ENCODE data around the gene MINDY1. TPM values are rescaled to one million over a fixed set of nuclear protein-coding genes. Genes with fewer than 3 reads are reported as not detected.

MINDY1 gene
- total and polyA plus RNA-seq, 11 donors, result 18.5 to 98.4 (median 54.0) TPM

GRCh38 chr1:150954708-150955107 lies 52.0 kb downstream of the MINDY1 start:
- Histone ChIP-seq H3K27me3 (no peaks in the 10 kb centered on the region), H3K27ac (no peak overlapping the region), H3K36me3 (peaks cover 3 to 100% (median 99%) of the 10 kb centered on the region in 9 donors), H3K4me3 (no peak overlapping the region), H3K4me1 (no peaks in the 10 kb centered on the region), H3K9me3 (no peaks in the 10 kb centered on the region)
- DNase-seq (no peak), ATAC-seq (no peak)
- 92 to 94% (median 93%) methylated on average over 3 of the region's 3 CpGs for WGBS, 4 donors
- TF ChIP-seq, protein P1, sequence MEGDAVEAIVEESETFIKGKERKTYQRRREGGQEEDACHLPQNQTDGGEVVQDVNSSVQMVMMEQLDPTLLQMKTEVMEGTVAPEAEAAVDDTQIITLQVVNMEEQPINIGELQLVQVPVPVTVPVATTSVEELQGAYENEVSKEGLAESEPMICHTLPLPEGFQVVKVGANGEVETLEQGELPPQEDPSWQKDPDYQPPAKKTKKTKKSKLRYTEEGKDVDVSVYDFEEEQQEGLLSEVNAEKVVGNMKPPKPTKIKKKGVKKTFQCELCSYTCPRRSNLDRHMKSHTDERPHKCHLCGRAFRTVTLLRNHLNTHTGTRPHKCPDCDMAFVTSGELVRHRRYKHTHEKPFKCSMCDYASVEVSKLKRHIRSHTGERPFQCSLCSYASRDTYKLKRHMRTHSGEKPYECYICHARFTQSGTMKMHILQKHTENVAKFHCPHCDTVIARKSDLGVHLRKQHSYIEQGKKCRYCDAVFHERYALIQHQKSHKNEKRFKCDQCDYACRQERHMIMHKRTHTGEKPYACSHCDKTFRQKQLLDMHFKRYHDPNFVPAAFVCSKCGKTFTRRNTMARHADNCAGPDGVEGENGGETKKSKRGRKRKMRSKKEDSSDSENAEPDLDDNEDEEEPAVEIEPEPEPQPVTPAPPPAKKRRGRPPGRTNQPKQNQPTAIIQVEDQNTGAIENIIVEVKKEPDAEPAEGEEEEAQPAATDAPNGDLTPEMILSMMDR (IDR thresholded peaks at IDR 0.05), result no peak
- TF ChIP-seq POLR2A (IDR thresholded peaks at IDR 0.05), result no peak
- intact Hi-C loops (cut with DNase I), result no loop called here

Other genes with a start within 250 kb of the MINDY1 start
- gene CTSS, start 241.1 kb downstream of the MINDY1 start, total RNA-seq, result 100 to 1,000 TPM in 2 of 9 donors, 10 to 100 TPM in 5, 1 to 10 TPM in 2; 5.8 to 306 (median 16.9) TPM
- 10 to 100 TPM in 1 of 2 donors, 1 to 10 TPM in 1; 3.9 to 10.2 TPM for gene CTSS, start 241.1 kb downstream of the MINDY1 start, polyA plus RNA-seq
- gene CTSK, start 198.6 kb downstream of the MINDY1 start, total RNA-seq, result 10 to 100 TPM in 2 of 9 donors, 1 to 10 TPM in 7; 2.1 to 17.9 (median 6.1) TPM
- 1 to 10 TPM; 2.1 to 2.4 TPM for gene CTSK, start 198.6 kb downstream of the MINDY1 start, polyA plus RNA-seq
- gene ARNT, start 130.3 kb downstream of the MINDY1 start, total RNA-seq, result 10 to 100 TPM; 22.2 to 45.0 (median 32.0) TPM
- 10 to 100 TPM; 10.3 to 18.2 TPM for gene ARNT, start 130.3 kb downstream of the MINDY1 start, polyA plus RNA-seq
- gene CTXND2, start 119.8 kb downstream of the MINDY1 start, total RNA-seq, result not detected
- gene CTXND2, start 119.8 kb downstream of the MINDY1 start, polyA plus RNA-seq, result not detected
- gene SETDB1, start 80.5 kb downstream of the MINDY1 start, total RNA-seq, result 10 to 100 TPM; 12.5 to 28.0 (median 17.5) TPM
- gene SETDB1, start 80.5 kb downstream of the MINDY1 start, polyA plus RNA-seq, result 10 to 100 TPM; 12.7 to 12.9 TPM
- 100 to 1,000 TPM in 2 of 9 donors, 10 to 100 TPM in 7; 51.7 to 113 (median 76.1) TPM for gene CERS2, start 32.1 kb downstream of the MINDY1 start, total RNA-seq
- 10 to 100 TPM; 72.0 to 94.1 TPM for gene CERS2, start 32.1 kb downstream of the MINDY1 start, polyA plus RNA-seq
- gene ANXA9, start 24.6 kb downstream of the MINDY1 start, total RNA-seq, result 1 to 10 TPM in 1 of 9 donors, under 1 TPM in 3, not detected in 5; 0.12 to 2.0 (median 0.35) TPM
- gene ANXA9, start 24.6 kb downstream of the MINDY1 start, polyA plus RNA-seq, result under 1 TPM in 1 of 2 donors, not detected in 1; 0.19 TPM
- 10 to 100 TPM; 32.5 to 65.3 (median 42.0) TPM for gene PRUNE1, start 1.5 kb upstream of the MINDY1 start, total RNA-seq
- gene PRUNE1, start 1.5 kb upstream of the MINDY1 start, polyA plus RNA-seq, result 10 to 100 TPM; 15.1 to 22.8 TPM
- gene BNIPL, start 29.7 kb upstream of the MINDY1 start, total RNA-seq, result under 1 TPM in 7 of 9 donors, not detected in 2; 0.09 to 0.59 (median 0.38) TPM
- under 1 TPM; 0.07 to 0.65 TPM for gene BNIPL, start 29.7 kb upstream of the MINDY1 start, polyA plus RNA-seq
- gene C1orf56, start 40.8 kb upstream of the MINDY1 start, total RNA-seq, result 10 to 100 TPM in 3 of 9 donors, 1 to 10 TPM in 6; 7.1 to 14.2 (median 8.0) TPM
- gene C1orf56, start 40.8 kb upstream of the MINDY1 start, polyA plus RNA-seq, result 1 to 10 TPM; 6.3 to 7.5 TPM
- 10 to 100 TPM; 21.7 to 65.9 (median 28.2) TPM for gene CDC42SE1, start 52.7 kb upstream of the MINDY1 start, total RNA-seq
- 10 to 100 TPM; 20.3 to 37.8 TPM for gene CDC42SE1, start 52.7 kb upstream of the MINDY1 start, polyA plus RNA-seq
- gene MLLT11, start 53.5 kb upstream of the MINDY1 start, total RNA-seq, result 10 to 100 TPM in 7 of 9 donors, 1 to 10 TPM in 2; 4.8 to 54.1 (median 20.5) TPM
- gene MLLT11, start 53.5 kb upstream of the MINDY1 start, polyA plus RNA-seq, result 10 to 100 TPM in 1 of 2 donors, 1 to 10 TPM in 1; 5.4 to 23.4 TPM
- 10 to 100 TPM in 8 of 9 donors, 1 to 10 TPM in 1; 5.9 to 15.2 (median 11.7) TPM for gene GABPB2, start 63.9 kb upstream of the MINDY1 start, total RNA-seq
- gene GABPB2, start 63.9 kb upstream of the MINDY1 start, polyA plus RNA-seq, result 1 to 10 TPM; 4.6 to 8.9 TPM
- 10 to 100 TPM; 36.4 to 97.1 (median 50.8) TPM for gene SEMA6C, start 139.7 kb upstream of the MINDY1 start, total RNA-seq
- 10 to 100 TPM; 16.4 to 85.0 TPM for gene SEMA6C, start 139.7 kb upstream of the MINDY1 start, polyA plus RNA-seq
- 1 to 10 TPM in 6 of 9 donors, under 1 TPM in 3; 0.49 to 7.9 (median 1.3) TPM for gene TNFAIP8L2, start 149.7 kb upstream of the MINDY1 start, total RNA-seq
- gene TNFAIP8L2, start 149.7 kb upstream of the MINDY1 start, polyA plus RNA-seq, result 1 to 10 TPM; 1.6 to 2.0 TPM
- gene LYSMD1, start 159.0 kb upstream of the MINDY1 start, total RNA-seq, result 10 to 100 TPM; 10.1 to 26.8 (median 13.0) TPM
- gene LYSMD1, start 159.0 kb upstream of the MINDY1 start, polyA plus RNA-seq, result 10 to 100 TPM in 1 of 2 donors, 1 to 10 TPM in 1; 6.8 to 14.7 TPM
- gene SCNM1, start 159.2 kb upstream of the MINDY1 start, total RNA-seq, result 10 to 100 TPM; 11.5 to 28.4 (median 17.5) TPM
- gene SCNM1, start 159.2 kb upstream of the MINDY1 start, polyA plus RNA-seq, result 10 to 100 TPM; 33.0 to 44.4 TPM
- gene TMOD4, start 169.1 kb upstream of the MINDY1 start, total RNA-seq, result under 1 TPM in 3 of 9 donors, not detected in 6; 0.37 to 0.61 (median 0.50) TPM
- gene TMOD4, start 169.1 kb upstream of the MINDY1 start, polyA plus RNA-seq, result not detected
- gene VPS72, start 183.3 kb upstream of the MINDY1 start, total RNA-seq, result 10 to 100 TPM; 29.6 to 49.1 (median 38.1) TPM
- 10 to 100 TPM; 31.2 to 41.6 TPM for gene VPS72, start 183.3 kb upstream of the MINDY1 start, polyA plus RNA-seq
- gene PIP5K1A, start 191.7 kb upstream of the MINDY1 start, total RNA-seq, result 10 to 100 TPM; 28.1 to 48.8 (median 37.0) TPM
- 10 to 100 TPM; 20.5 to 26.1 TPM for gene PIP5K1A, start 191.7 kb upstream of the MINDY1 start, polyA plus RNA-seq
- gene PSMD4, start 247.8 kb upstream of the MINDY1 start, total RNA-seq, result 100 to 1,000 TPM; 127 to 181 (median 138) TPM
- gene PSMD4, start 247.8 kb upstream of the MINDY1 start, polyA plus RNA-seq, result 100 to 1,000 TPM; 205 to 231 TPM